Left ventricle myocardium inferior (tissue), 1 donor: Measurements from ENCODE around the gene MPP4. TPM values are rescaled to one million over a fixed set of nuclear protein-coding genes. Genes with fewer than 3 reads are reported as not detected.

Experiments
- DNase-seq: peaks from one replicate; pipeline ENCODE4 v3.0.0-alpha.2; 2020
- H3K27ac ChIP-seq: fragments of 200-600 bp; replicated peaks from 2 replicates; pipeline ENCODE4 v1.8.0; 2021
- H3K27me3 ChIP-seq: fragments of 200-600 bp; 2 replicates; pipeline ENCODE4 v1.8.0; 2021; ENCODE audit warnings: low read depth
- H3K36me3 ChIP-seq: fragments of 200-600 bp; 2 replicates; pipeline ENCODE4 v1.8.0; 2021
- H3K4me1 ChIP-seq: fragments of 200-600 bp; 2 replicates; pipeline ENCODE4 v1.8.0; 2021
- H3K4me3 ChIP-seq: fragments of 200-600 bp; 2 replicates; pipeline ENCODE4 v1.8.0; 2021; ENCODE audit warnings: mild to moderate bottlenecking, moderate library complexity
- H3K9me3 ChIP-seq: fragments of 200-600 bp; replicated peaks from 2 replicates; pipeline ENCODE4 v1.8.0; 2021
- intact Hi-C: fragments of 100-400 bp; cut with micrococcal nuclease; formaldehyde crosslinking; loops from one replicate; pipeline ENCODE4 v1.11.0; 2022
- total RNA-seq: library from RNA; stranded (reverse); fragmentation: NEBNext Ultra II Directional; extraction: Animal tissue kit (Norgen Biotek cat#: 25700); gene quantifications from one replicate; pipeline ENCODE4 v1.2.1, GENCODE V29; 2021
- TF ChIP-seq, protein P1 (sequence below): fragments of 200-600 bp; IDR thresholded peaks from 2 replicates; pipeline ENCODE4 v1.8.0; 2021; ENCODE audit warnings: antibody characterized with exemption, mild to moderate bottlenecking, borderline replicate concordance
- donor health status: DM: no; HTN: yes; CAD: no; lungs with severe emphysema.

The MPP4 gene
- total RNA-seq, 1 donor from 2014 or later: not detected

DNA sequence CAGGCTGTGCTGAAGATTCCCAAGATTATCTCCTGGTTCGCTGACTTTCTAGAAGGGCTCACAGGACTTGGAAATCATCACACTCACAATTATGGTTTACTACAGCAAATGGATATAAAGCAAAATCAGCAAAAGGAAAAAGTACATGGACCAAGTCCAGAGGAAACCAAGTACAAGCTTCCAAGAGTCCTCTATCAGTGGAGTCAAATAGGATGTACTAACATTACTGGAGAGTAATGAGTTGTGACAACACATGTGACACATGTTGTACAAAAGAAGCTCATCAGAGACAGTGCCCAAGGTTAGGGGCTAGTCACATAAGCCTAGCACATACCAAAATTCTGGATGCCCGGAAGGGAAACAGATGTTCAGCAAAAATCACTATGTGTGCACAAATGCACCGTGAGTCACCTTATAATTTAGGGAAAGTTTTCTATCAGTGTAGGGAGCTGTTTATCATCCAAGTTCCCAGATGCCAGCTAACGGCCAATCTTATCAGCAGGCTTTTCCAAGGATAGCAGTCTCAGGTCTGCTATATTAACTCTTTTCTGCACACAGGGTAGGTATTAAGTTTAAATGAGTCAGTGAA is 64.7 kb downstream of the MPP4 start:
- peaks cover under 1% of the 10 kb centered on the region for H3K4me1 ChIP-seq
- intact Hi-C loops: no loop called here
- H3K9me3 ChIP-seq: no peaks in the 10 kb centered on the region
- TF ChIP-seq, protein P1, sequence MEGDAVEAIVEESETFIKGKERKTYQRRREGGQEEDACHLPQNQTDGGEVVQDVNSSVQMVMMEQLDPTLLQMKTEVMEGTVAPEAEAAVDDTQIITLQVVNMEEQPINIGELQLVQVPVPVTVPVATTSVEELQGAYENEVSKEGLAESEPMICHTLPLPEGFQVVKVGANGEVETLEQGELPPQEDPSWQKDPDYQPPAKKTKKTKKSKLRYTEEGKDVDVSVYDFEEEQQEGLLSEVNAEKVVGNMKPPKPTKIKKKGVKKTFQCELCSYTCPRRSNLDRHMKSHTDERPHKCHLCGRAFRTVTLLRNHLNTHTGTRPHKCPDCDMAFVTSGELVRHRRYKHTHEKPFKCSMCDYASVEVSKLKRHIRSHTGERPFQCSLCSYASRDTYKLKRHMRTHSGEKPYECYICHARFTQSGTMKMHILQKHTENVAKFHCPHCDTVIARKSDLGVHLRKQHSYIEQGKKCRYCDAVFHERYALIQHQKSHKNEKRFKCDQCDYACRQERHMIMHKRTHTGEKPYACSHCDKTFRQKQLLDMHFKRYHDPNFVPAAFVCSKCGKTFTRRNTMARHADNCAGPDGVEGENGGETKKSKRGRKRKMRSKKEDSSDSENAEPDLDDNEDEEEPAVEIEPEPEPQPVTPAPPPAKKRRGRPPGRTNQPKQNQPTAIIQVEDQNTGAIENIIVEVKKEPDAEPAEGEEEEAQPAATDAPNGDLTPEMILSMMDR: no peak
- H3K36me3 ChIP-seq: peaks cover 83% of the 10 kb centered on the region
- DNase-seq: no peak
- no peak overlapping the region for H3K4me3 ChIP-seq
- no peaks in the 10 kb centered on the region for H3K27me3 ChIP-seq
- H3K27ac ChIP-seq: no peak overlapping the region

DNA sequence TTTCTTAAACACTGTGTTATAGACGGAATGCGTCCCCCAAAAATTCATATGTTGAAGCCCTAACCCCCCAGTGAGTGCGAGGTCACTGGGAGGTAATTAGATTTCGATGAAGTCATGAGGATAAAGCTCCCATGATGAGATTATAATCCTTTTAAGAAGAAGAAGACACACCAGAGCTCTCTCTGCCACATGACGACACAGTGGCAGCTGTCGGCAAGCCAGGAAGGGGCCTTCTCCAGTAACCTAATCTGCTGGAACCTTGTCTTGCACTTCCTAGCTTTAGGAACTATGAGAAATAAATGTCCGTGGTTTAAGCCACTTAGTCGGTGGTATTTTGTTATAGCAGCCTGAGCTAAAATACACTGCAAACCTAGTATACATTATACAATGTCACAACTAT is 67.4 kb downstream of the MPP4 start:
- no peak overlapping the region for H3K27ac ChIP-seq
- H3K9me3 ChIP-seq: no peaks in the 10 kb centered on the region
- no peak for DNase-seq
- no peak overlapping the region for H3K4me3 ChIP-seq
- H3K27me3 ChIP-seq: no peaks in the 10 kb centered on the region
- peaks cover 71% of the 10 kb centered on the region for H3K36me3 ChIP-seq
- intact Hi-C loops: no loop called here
- TF ChIP-seq, protein P1: no peak
- H3K4me1 ChIP-seq: peaks cover 6% of the 10 kb centered on the region

DNA sequence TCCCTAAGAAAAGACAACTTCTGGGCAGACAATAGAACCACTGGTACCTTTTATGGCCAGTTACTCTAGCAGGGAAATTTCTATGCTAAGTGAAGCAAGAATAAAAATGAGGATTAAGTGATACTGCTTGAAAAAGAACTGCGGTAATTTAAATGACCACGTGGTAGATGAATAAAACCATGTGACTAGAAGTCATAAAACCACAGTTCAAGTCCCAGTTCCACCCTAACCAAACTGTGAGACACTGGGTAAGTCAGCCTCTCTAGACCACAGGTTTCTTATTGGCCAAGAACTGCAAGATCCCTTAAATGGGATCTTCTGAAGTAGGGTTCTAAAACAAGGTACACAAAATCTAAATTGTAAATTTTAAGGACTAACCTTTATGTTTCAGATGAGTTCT is 67.9 kb downstream of the MPP4 start:
- no peak overlapping the region for H3K27ac ChIP-seq
- H3K4me1 ChIP-seq: peaks cover 6% of the 10 kb centered on the region
- H3K9me3 ChIP-seq: no peaks in the 10 kb centered on the region
- no peak overlapping the region for H3K4me3 ChIP-seq
- H3K27me3 ChIP-seq: no peaks in the 10 kb centered on the region
- peaks cover 72% of the 10 kb centered on the region for H3K36me3 ChIP-seq
- intact Hi-C loops: no loop called here
- TF ChIP-seq, protein P1: no peak
- no peak for DNase-seq

DNA sequence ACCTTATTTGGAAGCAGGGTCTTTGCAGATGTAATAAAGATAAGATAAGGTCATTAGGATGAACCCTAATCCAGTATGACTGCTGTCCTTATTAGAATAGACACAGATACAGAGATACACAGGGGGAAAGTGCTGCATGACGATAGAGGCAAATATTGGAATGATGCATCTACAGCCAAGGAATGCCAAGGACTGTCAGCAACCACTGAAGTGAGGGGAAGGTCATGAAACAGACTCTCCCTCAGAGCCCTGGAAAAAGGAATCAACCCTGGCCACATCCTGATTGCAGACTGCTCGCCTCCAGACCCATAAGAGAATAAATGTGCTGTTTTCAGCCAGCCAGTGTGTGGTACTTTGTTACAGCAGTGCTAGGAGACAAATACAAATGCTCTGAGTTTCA is 69.9 kb downstream of the MPP4 start:
- Histone ChIP-seq H3K9me3 (no peaks in the 10 kb centered on the region), H3K4me3 (no peak overlapping the region), H3K27ac (no peak overlapping the region), H3K36me3 (peaks cover 62% of the 10 kb centered on the region), H3K27me3 (no peaks in the 10 kb centered on the region), H3K4me1 (peaks cover 6% of the 10 kb centered on the region)
- TF ChIP-seq, protein P1: no peak
- intact Hi-C loops: no loop called here
- DNase-seq: no peak

DNA sequence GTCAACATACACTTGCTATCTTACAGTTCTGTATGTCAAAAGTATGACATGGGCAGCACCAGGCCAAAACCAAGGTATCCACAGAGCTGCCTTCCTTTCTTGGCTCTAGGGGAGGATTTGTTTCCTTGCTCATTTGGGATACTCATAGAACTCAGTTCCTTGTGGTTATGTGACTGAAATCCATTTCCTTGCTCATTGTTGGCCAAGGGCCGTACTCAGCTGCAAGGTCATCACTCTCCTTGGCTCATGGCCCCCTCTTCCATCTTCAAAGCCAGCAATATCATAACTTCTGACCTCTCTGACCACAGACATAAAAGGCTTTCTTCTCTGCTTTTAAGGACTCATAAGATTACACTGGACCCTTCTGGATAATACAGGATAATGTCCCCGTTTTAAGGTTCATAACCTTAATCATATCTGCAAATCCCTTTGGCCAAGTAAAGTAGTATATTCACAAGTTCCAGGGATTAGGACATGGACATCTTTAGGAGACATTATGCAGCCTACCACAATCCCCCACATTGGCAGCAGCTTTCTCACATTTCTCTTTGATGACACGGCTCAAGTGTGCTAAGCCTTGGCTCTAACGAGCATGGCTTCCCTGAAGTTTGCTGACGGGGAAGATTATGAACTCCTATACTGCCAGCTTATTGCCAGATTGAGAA is 76.0 kb downstream of the MPP4 start:
- TF ChIP-seq, protein P1: no peak
- intact Hi-C loops: no loop called here
- no peaks in the 10 kb centered on the region for H3K4me1 ChIP-seq
- H3K27ac ChIP-seq: no peak overlapping the region
- H3K9me3 ChIP-seq: no peaks in the 10 kb centered on the region
- H3K27me3 ChIP-seq: no peaks in the 10 kb centered on the region
- no peak for DNase-seq
- H3K4me3 ChIP-seq: no peak overlapping the region
- peaks cover 30% of the 10 kb centered on the region for H3K36me3 ChIP-seq
